K562 (cell line): ENCODE results near the gene ELOVL2. TPM values are rescaled to one million over a fixed set of nuclear protein-coding genes. Genes with fewer than 3 reads are reported as not detected.
A peak's percentile ranks its signal among the peaks of the same experiment; 100 is the strongest.

Experiments
- ARID2 ChIP-seq: fragments of 450-650 bp; IDR thresholded peaks from 2 replicates; pipeline ENCODE4 v1.6.1; 2017; ENCODE audit warnings: antibody characterized with exemption, mild to moderate bottlenecking
- C11orf30 ChIP-seq: fragments of 450-650 bp; IDR thresholded peaks from 2 replicates; pipeline ENCODE4 v1.6.1; 2016; ENCODE audit warnings: low read depth, mild to moderate bottlenecking
- CREM ChIP-seq: IDR thresholded peaks from 2 replicates; pipeline ENCODE4 v1.6.1; 2014; ENCODE audit warnings: antibody characterized with exemption, low read depth
- DMBX1 ChIP-seq: fragments of 250-450 bp; sonication (Bioruptor Pico); IDR thresholded peaks from 2 replicates; pipeline ENCODE4 v1.8.0; 2022; ENCODE audit warnings: inconsistent platforms, mild to moderate bottlenecking, moderate library complexity, borderline replicate concordance
- ELF2 ChIP-seq: fragments of 250-450 bp; sonication (Bioruptor Pico); IDR thresholded peaks from 2 replicates; pipeline ENCODE4 v1.5.0; 2021; ENCODE audit warnings: mild to moderate bottlenecking
- GATA2 ChIP-seq: sonication (generic); formaldehyde crosslinking; IDR thresholded peaks from 2 replicates; pipeline ENCODE4 v1.4.0; 2020; ENCODE audit warnings: mild to moderate bottlenecking, missing genetic modification reagents
- GATAD2A ChIP-seq: fragments of 450-650 bp; IDR thresholded peaks from 2 replicates; pipeline ENCODE4 v1.6.1; 2017
- HMGXB4 ChIP-seq: sonication (generic); formaldehyde crosslinking; IDR thresholded peaks from 2 replicates; pipeline ENCODE4 v1.8.1; 2023; ENCODE audit warnings: mild to moderate bottlenecking, missing genetic modification reagents
- MAFK ChIP-seq: IDR thresholded peaks from 2 replicates; pipeline ENCODE4 v1.6.1; 2011; ENCODE audit warnings: low read length, improper control_type of control experiment
- MLX ChIP-seq, 2 experiments: fragments of 450-650 bp in 1 of 2; sonication (generic) in 1 of 2; formaldehyde crosslinking; conservative IDR thresholded peaks; 2 replicates each; pipeline versions ENCODE4 v1.4.0 to v1.8.1; 2020 to 2022; ENCODE audit warnings: mild to moderate bottlenecking in 1 of 2, missing genetic modification reagents in 1 of 2
- NONO ChIP-seq, 2 experiments: fragments of 200-400 bp in 1 of 2; fragments of 450-650 bp in 1 of 2; formaldehyde crosslinking in 1 of 2; IDR thresholded peaks; 2 replicates each; pipeline ENCODE4 v1.6.1; 2017; ENCODE audit warnings: low read depth in 2 of 2, mild to moderate bottlenecking in 2 of 2, moderate library complexity in 2 of 2, low read length in 1 of 2
- SAP30 ChIP-seq: fragments of 200-600 bp; sonication (generic); IDR thresholded peaks from 2 replicates; pipeline ENCODE4 v1.6.1; 2012; ENCODE audit warnings: borderline replicate concordance, low read depth, mild to moderate bottlenecking, moderate library complexity, low read length, control low read depth, inconsistent platforms; ENCODE audit not compliant: insufficient read depth, poor library complexity, severe bottlenecking
- TAL1 ChIP-seq: fragments of 450-650 bp; IDR thresholded peaks from 2 replicates; pipeline ENCODE4 v1.6.1; 2016; ENCODE audit warnings: mild to moderate bottlenecking
- WHSC1 ChIP-seq: IDR thresholded peaks from one replicate; pipeline ENCODE4 v1.6.1; 2012; ENCODE audit warnings: low read length, control low read depth, inconsistent platforms
- ZKSCAN3 ChIP-seq: fragments of 250-450 bp; sonication (Bioruptor Pico); IDR thresholded peaks from 2 replicates; pipeline ENCODE4 v1.4.0; 2020
- ZNF41 ChIP-seq: fragments of 250-450 bp; sonication (Bioruptor Pico); conservative IDR thresholded peaks from 2 replicates; pipeline ENCODE4 v1.4.0; 2020; ENCODE audit warnings: mild to moderate bottlenecking
- ZSCAN29 ChIP-seq: fragments of 450-650 bp; IDR thresholded peaks from 2 replicates; pipeline ENCODE4 v1.6.1; 2017
- polyA plus RNA-seq, 8 experiments: library from polyadenylated mRNA; depleted of rRNA in 4 of 8; stranded (reverse) in 5 of 8; unstranded in 3 of 8; fragments of >200 nt; fragmentation: Nextera tagmentation in 2 of 8; fragmentation: Illumina TruSeq in 1 of 8; extraction: Ambion mirVana in 2 of 8; extraction: Trizol in 1 of 8; gene quantifications; 2 replicates each; pipeline versions ENCODE4 v1.2.1 to v1.2.3, GENCODE V29; 2011 to 2014; ENCODE audit warnings: inconsistent platforms in 1 of 8, missing spikeins in 1 of 8
- total RNA-seq, 7 experiments: library from RNA; depleted of rRNA in 6 of 7; stranded (reverse); fragments of >200 nt in 6 of 7; fragmentation: Illumina TruSeq in 2 of 7; extraction: Trizol in 2 of 7; gene quantifications; 2 replicates each; pipeline versions ENCODE4 v1.2.1 to v1.2.3, GENCODE V29; 2011 to 2021; ENCODE audit warnings: low replicate concordance in 1 of 7
- TF ChIP-seq, protein P1 (sequence below): fragments of 450-650 bp; IDR thresholded peaks from 2 replicates; pipeline ENCODE4 v1.7.1; 2018; ENCODE audit warnings: mild to moderate bottlenecking, low read depth; ENCODE audit not compliant: partially characterized antibody
- TF ChIP-seq, protein P2 (sequence below): fragments of 250-450 bp; sonication (Bioruptor Pico); IDR thresholded peaks from 2 replicates; pipeline ENCODE4 v1.8.0; 2021; ENCODE audit warnings: borderline replicate concordance, mild to moderate bottlenecking, moderate library complexity; ENCODE audit not compliant: poor library complexity, severe bottlenecking
- TF ChIP-seq, protein P3 (sequence below): fragments of 450-650 bp; IDR thresholded peaks from 2 replicates; pipeline ENCODE4 v1.6.1; 2016; ENCODE audit warnings: low read depth, mild to moderate bottlenecking, moderate library complexity
- TF ChIP-seq, protein P4 (sequence below): fragments of 450-650 bp; IDR thresholded peaks from 2 replicates; pipeline ENCODE4 v1.6.1; 2016; ENCODE audit warnings: mild to moderate bottlenecking

ELOVL2 gene
- total and polyA plus RNA-seq, 9 of the 15 experiments (the other 6 are each of a cell fraction or from before 2014, with no cell fraction given) = 0.05 to 0.96 (median 0.31) TPM

DNA sequence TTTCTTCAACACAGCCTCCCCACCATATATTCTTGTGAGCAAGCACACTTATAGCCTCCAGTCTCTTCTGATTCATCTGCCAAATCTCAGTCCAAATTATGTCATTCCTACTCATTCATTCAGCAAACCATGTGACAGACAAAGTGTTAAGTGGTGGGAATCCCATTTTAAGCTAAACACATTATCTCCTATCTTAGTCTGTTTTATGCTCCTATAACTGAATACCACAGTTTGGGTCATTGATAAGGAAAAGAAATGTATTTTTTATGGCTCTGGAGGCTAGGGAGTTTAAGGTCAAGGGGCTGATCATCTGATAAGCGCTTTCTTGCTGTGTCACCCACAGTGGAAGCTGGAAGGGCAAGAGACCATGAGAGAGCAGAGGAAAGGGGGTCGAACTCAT, 25.7 kb upstream of the ELOVL2 start (continued):
- TF ChIP-seq, protein P1, sequence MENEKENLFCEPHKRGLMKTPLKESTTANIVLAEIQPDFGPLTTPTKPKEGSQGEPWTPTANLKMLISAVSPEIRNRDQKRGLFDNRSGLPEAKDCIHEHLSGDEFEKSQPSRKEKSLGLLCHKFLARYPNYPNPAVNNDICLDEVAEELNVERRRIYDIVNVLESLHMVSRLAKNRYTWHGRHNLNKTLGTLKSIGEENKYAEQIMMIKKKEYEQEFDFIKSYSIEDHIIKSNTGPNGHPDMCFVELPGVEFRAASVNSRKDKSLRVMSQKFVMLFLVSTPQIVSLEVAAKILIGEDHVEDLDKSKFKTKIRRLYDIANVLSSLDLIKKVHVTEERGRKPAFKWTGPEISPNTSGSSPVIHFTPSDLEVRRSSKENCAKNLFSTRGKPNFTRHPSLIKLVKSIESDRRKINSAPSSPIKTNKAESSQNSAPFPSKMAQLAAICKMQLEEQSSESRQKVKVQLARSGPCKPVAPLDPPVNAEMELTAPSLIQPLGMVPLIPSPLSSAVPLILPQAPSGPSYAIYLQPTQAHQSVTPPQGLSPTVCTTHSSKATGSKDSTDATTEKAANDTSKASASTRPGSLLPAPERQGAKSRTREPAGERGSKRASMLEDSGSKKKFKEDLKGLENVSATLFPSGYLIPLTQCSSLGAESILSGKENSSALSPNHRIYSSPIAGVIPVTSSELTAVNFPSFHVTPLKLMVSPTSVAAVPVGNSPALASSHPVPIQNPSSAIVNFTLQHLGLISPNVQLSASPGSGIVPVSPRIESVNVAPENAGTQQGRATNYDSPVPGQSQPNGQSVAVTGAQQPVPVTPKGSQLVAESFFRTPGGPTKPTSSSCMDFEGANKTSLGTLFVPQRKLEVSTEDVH = no peak
- TF ChIP-seq ELF2 = no peak
- TF ChIP-seq, protein P2, sequence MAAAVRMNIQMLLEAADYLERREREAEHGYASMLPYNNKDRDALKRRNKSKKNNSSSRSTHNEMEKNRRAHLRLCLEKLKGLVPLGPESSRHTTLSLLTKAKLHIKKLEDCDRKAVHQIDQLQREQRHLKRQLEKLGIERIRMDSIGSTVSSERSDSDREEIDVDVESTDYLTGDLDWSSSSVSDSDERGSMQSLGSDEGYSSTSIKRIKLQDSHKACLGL = no peak
- TF ChIP-seq C11orf30 = peak; percentile 83
- TF ChIP-seq, protein P3, sequence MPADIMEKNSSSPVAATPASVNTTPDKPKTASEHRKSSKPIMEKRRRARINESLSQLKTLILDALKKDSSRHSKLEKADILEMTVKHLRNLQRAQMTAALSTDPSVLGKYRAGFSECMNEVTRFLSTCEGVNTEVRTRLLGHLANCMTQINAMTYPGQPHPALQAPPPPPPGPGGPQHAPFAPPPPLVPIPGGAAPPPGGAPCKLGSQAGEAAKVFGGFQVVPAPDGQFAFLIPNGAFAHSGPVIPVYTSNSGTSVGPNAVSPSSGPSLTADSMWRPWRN = 0 out of 2 replicates have a peak, but pooled peaks have one; percentile 41
- TF ChIP-seq ZNF41 (CRISPR knock-in tag) = no peak
- no peak for TF ChIP-seq SAP30
- TF ChIP-seq GATAD2A = no peak
- TF ChIP-seq ZSCAN29 = no peak
- no peak for TF ChIP-seq CREM
- TF ChIP-seq WHSC1 = no peak
- TF ChIP-seq DMBX1 (CRISPR knock-in tag) = no peak
- TF ChIP-seq GATA2 (CRISPR knock-in tag) = no peak
- no peak for TF ChIP-seq NONO (IDR thresholded peaks at IDR 0.05; ENCODE audit: low read depth in 2 of 2, low read length in 1 of 2)
- TF ChIP-seq, protein P4, sequence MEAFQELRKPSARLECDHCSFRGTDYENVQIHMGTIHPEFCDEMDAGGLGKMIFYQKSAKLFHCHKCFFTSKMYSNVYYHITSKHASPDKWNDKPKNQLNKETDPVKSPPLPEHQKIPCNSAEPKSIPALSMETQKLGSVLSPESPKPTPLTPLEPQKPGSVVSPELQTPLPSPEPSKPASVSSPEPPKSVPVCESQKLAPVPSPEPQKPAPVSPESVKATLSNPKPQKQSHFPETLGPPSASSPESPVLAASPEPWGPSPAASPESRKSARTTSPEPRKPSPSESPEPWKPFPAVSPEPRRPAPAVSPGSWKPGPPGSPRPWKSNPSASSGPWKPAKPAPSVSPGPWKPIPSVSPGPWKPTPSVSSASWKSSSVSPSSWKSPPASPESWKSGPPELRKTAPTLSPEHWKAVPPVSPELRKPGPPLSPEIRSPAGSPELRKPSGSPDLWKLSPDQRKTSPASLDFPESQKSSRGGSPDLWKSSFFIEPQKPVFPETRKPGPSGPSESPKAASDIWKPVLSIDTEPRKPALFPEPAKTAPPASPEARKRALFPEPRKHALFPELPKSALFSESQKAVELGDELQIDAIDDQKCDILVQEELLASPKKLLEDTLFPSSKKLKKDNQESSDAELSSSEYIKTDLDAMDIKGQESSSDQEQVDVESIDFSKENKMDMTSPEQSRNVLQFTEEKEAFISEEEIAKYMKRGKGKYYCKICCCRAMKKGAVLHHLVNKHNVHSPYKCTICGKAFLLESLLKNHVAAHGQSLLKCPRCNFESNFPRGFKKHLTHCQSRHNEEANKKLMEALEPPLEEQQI = no peak
- no peak for TF ChIP-seq HMGXB4 (CRISPR knock-in tag)
- TF ChIP-seq MLX (CRISPR knock-in tag; conservative IDR thresholded peaks at IDR 0.05) = no peak
- TF ChIP-seq ZKSCAN3 (CRISPR knock-in tag) = no peak
- 0 out of 2 replicates have a peak, but pooled peaks have one; percentile 21 for TF ChIP-seq MAFK
- TF ChIP-seq ARID2 = no peak
- 0 out of 2 replicates have a peak, but pooled peaks have one; percentile 1 for TF ChIP-seq TAL1
